IMR-90 (cell line): ENCODE results near the gene KIAA0232. TPM values are rescaled to one million over a fixed set of nuclear protein-coding genes. Genes with fewer than 3 reads are reported as not detected.

Experiments
- ATAC-seq: fragments of 200-7000 bp; cut with Tn5 transposase; 2 replicates; pipeline ENCODE4 v1.9.1; 2020; ENCODE audit warnings: low read depth, mild to moderate bottlenecking, moderate library complexity
- BruUV-seq: library from RNA; stranded (reverse); fragments of 400-500 nt; replicated peaks from 2 replicates; lab custom pipeline; 2021; lab: Mats Ljungman, UMichigan
- CTCF ChIA-PET: fragments of 300-600 bp; formaldehyde crosslinking; extraction: SDS; loops from one replicate; lab custom pipeline; 2021; ENCODE audit warnings: antibody characterized with exemption; lab: Yijun Ruan, JAX
- POLR2A ChIA-PET: fragments of 300-600 bp; sonication (Branson Sonifier 250); formaldehyde crosslinking; loops from one replicate; lab custom pipeline; 2022; ENCODE audit warnings: antibody characterized with exemption; ENCODE audit not compliant: unreplicated experiment; lab: Charles Lee
- DNase-seq: peaks from one replicate; pipeline ENCODE4 v3.0.0; 2013
- H2AFZ ChIP-seq: replicated peaks from 2 replicates; pipeline ENCODE3; 2013; ENCODE audit warnings: low read length, mild to moderate bottlenecking; ENCODE audit not compliant: poor library complexity
- H2AK5ac ChIP-seq: 2 replicates; pipeline ENCODE4 v1.6.1; 2013; ENCODE audit warnings: low read depth, low read length, inconsistent platforms
- H2AK9ac ChIP-seq: replicated peaks from 2 replicates; pipeline ENCODE3; 2013; ENCODE audit warnings: mild to moderate bottlenecking, low read depth, low read length, moderate library complexity; ENCODE audit not compliant: poor library complexity
- H2BK120ac ChIP-seq: 2 replicates; pipeline ENCODE4 v1.6.1; 2013; ENCODE audit warnings: low read depth, low read length, inconsistent platforms
- H2BK15ac ChIP-seq: 3 replicates; pipeline ENCODE4 v1.6.1; 2013; ENCODE audit warnings: low read depth, low read length, inconsistent platforms
- H2BK20ac ChIP-seq: 2 replicates; pipeline ENCODE4 v1.6.1; 2013; ENCODE audit warnings: low read depth, mild to moderate bottlenecking, inconsistent platforms, low read length, moderate library complexity
- H2BK5ac ChIP-seq: 2 replicates; pipeline ENCODE4 v1.6.1; 2013; ENCODE audit warnings: mild to moderate bottlenecking, low read depth, low read length, inconsistent platforms; ENCODE audit not compliant: poor library complexity, severe bottlenecking
- H3K14ac ChIP-seq: replicated peaks from 2 replicates; pipeline ENCODE4 v1.6.1; 2013; ENCODE audit warnings: low read depth, low read length, inconsistent platforms
- H3K18ac ChIP-seq: 2 replicates; pipeline ENCODE4 v1.6.1; 2013; ENCODE audit warnings: low read depth, low read length, control low read depth
- H3K23ac ChIP-seq: 2 replicates; pipeline ENCODE4 v1.6.1; 2013; ENCODE audit warnings: low read depth, low read length, inconsistent platforms
- H3K27ac ChIP-seq: 2 replicates; pipeline ENCODE4 v1.5.1; 2013; ENCODE audit warnings: mild to moderate bottlenecking, control low read depth, low read length; ENCODE audit not compliant: insufficient read depth
- H3K27me3 ChIP-seq: 2 replicates; pipeline ENCODE4 v1.6.1; 2013; ENCODE audit warnings: low read length; ENCODE audit not compliant: control insufficient read depth, insufficient read depth
- H3K36me3 ChIP-seq: 2 replicates; pipeline ENCODE4 v1.6.1; 2013; ENCODE audit warnings: low read length, mixed read lengths; ENCODE audit not compliant: control insufficient read depth, insufficient read depth
- H3K4ac ChIP-seq: 2 replicates; pipeline ENCODE4 v1.6.1; 2013; ENCODE audit warnings: low read depth, low read length, inconsistent platforms
- H3K4me1 ChIP-seq: 2 replicates; pipeline ENCODE4 v1.6.1; 2013; ENCODE audit warnings: low read length, mixed read lengths; ENCODE audit not compliant: control insufficient read depth, insufficient read depth
- H3K4me2 ChIP-seq: 2 replicates; pipeline ENCODE4 v1.6.1; 2013; ENCODE audit warnings: low read depth, mild to moderate bottlenecking, control low read depth, low read length, moderate library complexity
- H3K4me3 ChIP-seq: 2 replicates; pipeline ENCODE4 v1.5.1; 2013; ENCODE audit warnings: low read depth, mild to moderate bottlenecking, control low read depth, low read length, moderate library complexity; ENCODE audit not compliant: insufficient read depth
- H3K56ac ChIP-seq: 2 replicates; pipeline ENCODE4 v1.6.1; 2013; ENCODE audit warnings: low read length, inconsistent platforms; ENCODE audit not compliant: insufficient read depth; ENCODE audit errors: extremely low read depth
- H3K79me1 ChIP-seq, 2 experiments: 2 replicates each; pipeline ENCODE4 v1.6.1; 2013; ENCODE audit warnings: low read length in 2 of 2, inconsistent platforms in 1 of 2, low read depth in 1 of 2
- H3K9ac ChIP-seq: 2 replicates; pipeline ENCODE4 v1.6.1; 2013; ENCODE audit warnings: low read depth, low read length, control low read depth
- H3K9me1 ChIP-seq: 2 replicates; pipeline ENCODE4 v1.6.1; 2013; ENCODE audit warnings: low read length, inconsistent platforms; ENCODE audit not compliant: insufficient read depth
- H3K9me3 ChIP-seq: 2 replicates; pipeline ENCODE4 v1.6.1; 2013; ENCODE audit warnings: low read length; ENCODE audit not compliant: control insufficient read depth, insufficient read depth
- H4K20me1 ChIP-seq: 2 replicates; pipeline ENCODE4 v1.6.1; 2013; ENCODE audit warnings: low read length, inconsistent platforms; ENCODE audit not compliant: insufficient read depth
- H4K5ac ChIP-seq: 2 replicates; pipeline ENCODE4 v1.6.1; 2013; ENCODE audit warnings: mild to moderate bottlenecking, low read depth, low read length, control low read depth
- H4K8ac ChIP-seq, 2 experiments: 2 replicates each; pipeline ENCODE4 v1.6.1; 2013; ENCODE audit warnings: low read depth in 2 of 2, low read length in 2 of 2, control low read depth in 1 of 2, inconsistent platforms in 1 of 2
- H4K91ac ChIP-seq: 2 replicates; pipeline ENCODE4 v1.6.1; 2013; ENCODE audit warnings: low read depth, low read length, inconsistent platforms; ENCODE audit not compliant: insufficient read depth
- CHD1 ChIP-seq: IDR thresholded peaks from 2 replicates; pipeline ENCODE4 v1.6.1; 2012; ENCODE audit warnings: low read depth, low read length, improper control_type of control experiment
- POLR2A ChIP-seq: IDR thresholded peaks from 2 replicates; pipeline ENCODE4 v1.6.1; 2012; ENCODE audit warnings: mild to moderate bottlenecking, low read depth, low read length
- WGBS, 2 experiments: methylation state at CpG; one replicate each; pipeline versions ENCODE4 v1.1.5 to v1.1.7; 2013; ENCODE audit warnings: missing lambda C conversion rate in 2 of 2; ENCODE audit not compliant: insufficient read length in 1 of 2; ENCODE audit errors: extremely low coverage in 2 of 2; 5-methylcytosine and 5-hydroxymethylcytosine counted together
- dilution Hi-C: fragments of 300-500 bp; cut with HindIII; formaldehyde crosslinking; loops from one replicate; pipeline ENCODE4 v1.14.3; 2018; ENCODE audit warnings: low sequenced_read_pairs; ENCODE audit not compliant: unreplicated experiment
- in situ Hi-C: fragments of 300-500 bp; cut with MboI; formaldehyde crosslinking; loops from 3 replicates; pipeline ENCODE4 v1.14.3; 2019; ENCODE audit warnings: low sequenced_read_pairs, inconsistent platforms, mixed read lengths
- intact Hi-C: fragments of 100-400 bp; cut with micrococcal nuclease; formaldehyde crosslinking; loops from 2 replicates; pipeline ENCODE4 v1.10.0; 2022
- polyA plus RNA-seq, 3 experiments: library from polyadenylated mRNA; depleted of rRNA; stranded (reverse); fragments of >200 nt; gene quantifications; 2 replicates each; pipeline ENCODE4 v1.2.3, GENCODE V29; 2012; ENCODE audit warnings: low replicate concordance in 1 of 3
- total RNA-seq: library from RNA; depleted of rRNA; stranded (reverse); fragments of >200 nt; gene quantifications from 2 replicates; pipeline ENCODE4 v1.2.3, GENCODE V29; 2012

The KIAA0232 gene
- total and polyA plus RNA-seq, 2 of the 4 experiments (the other 2 are of a cell fraction) = 6.8 to 19.5 TPM

GRCh38 chr4:6881908-6882307 is 99.4 kb downstream of the KIAA0232 start:
- H2AK9ac ChIP-seq = no peak overlapping the region
- H3K9me1 ChIP-seq = peaks cover 8% of the 10 kb centered on the region; the same call in 1 of the 2 replicates
- H4K20me1 ChIP-seq = no peaks in the 10 kb centered on the region
- dilution Hi-C loops (no loop called here), intact Hi-C loops (no loop called here), in situ Hi-C loops (no loop called here)
- no peaks in the 10 kb centered on the region for H3K9me3 ChIP-seq
- H2AK5ac ChIP-seq = no peak overlapping the region
- no peak overlapping the region for H3K4ac ChIP-seq
- CTCF ChIA-PET = no interaction called here
- H4K8ac ChIP-seq = no peak overlapping the region
- H2BK5ac ChIP-seq = no peak overlapping the region
- peaks cover 8% of the 10 kb centered on the region for H3K4me1 ChIP-seq
- H3K27me3 ChIP-seq = no peaks in the 10 kb centered on the region
- H3K27ac ChIP-seq = no peak overlapping the region
- no peak overlapping the region for H3K18ac ChIP-seq
- H3K14ac ChIP-seq = no peak overlapping the region
- no peak overlapping the region for H3K4me2 ChIP-seq
- POLR2A ChIA-PET = no interaction called here
- no peak overlapping the region for H4K91ac ChIP-seq
- H3K9ac ChIP-seq = no peak overlapping the region
- no peak overlapping the region for H3K56ac ChIP-seq
- H2BK120ac ChIP-seq = no peak overlapping the region
- H2AFZ ChIP-seq = no peak overlapping the region
- ATAC-seq = no peak
- WGBS, 2 experiments = 92% methylated on average over 11 of the region's 16 CpGs; no CpG with 5 or more reads in 1 of the 2 experiments
- DNase-seq = no peak
- no peak overlapping the region for H2BK20ac ChIP-seq
- H3K4me3 ChIP-seq = no peak overlapping the region
- H3K79me1 ChIP-seq = peaks cover 0 to 13% of the 10 kb centered on the region in 2 experiments; a peak in 2 of 4 replicates
- H3K23ac ChIP-seq = no peak overlapping the region
- H4K5ac ChIP-seq = no peak overlapping the region
- BruUV-seq = no TSS peak
- H3K36me3 ChIP-seq = peaks cover 36% of the 10 kb centered on the region
- no peak overlapping the region for H2BK15ac ChIP-seq
- TF ChIP-seq POLR2A (no peak), CHD1 (no peak)
